Measurements from ENCODE around the gene UMPS.
"Not testable (repeated sequence)": the region's sequence is repeated elsewhere in the genome, so short reads cannot be mapped to it uniquely, and the experiment has no call there.

Gene UMPS

DNA sequence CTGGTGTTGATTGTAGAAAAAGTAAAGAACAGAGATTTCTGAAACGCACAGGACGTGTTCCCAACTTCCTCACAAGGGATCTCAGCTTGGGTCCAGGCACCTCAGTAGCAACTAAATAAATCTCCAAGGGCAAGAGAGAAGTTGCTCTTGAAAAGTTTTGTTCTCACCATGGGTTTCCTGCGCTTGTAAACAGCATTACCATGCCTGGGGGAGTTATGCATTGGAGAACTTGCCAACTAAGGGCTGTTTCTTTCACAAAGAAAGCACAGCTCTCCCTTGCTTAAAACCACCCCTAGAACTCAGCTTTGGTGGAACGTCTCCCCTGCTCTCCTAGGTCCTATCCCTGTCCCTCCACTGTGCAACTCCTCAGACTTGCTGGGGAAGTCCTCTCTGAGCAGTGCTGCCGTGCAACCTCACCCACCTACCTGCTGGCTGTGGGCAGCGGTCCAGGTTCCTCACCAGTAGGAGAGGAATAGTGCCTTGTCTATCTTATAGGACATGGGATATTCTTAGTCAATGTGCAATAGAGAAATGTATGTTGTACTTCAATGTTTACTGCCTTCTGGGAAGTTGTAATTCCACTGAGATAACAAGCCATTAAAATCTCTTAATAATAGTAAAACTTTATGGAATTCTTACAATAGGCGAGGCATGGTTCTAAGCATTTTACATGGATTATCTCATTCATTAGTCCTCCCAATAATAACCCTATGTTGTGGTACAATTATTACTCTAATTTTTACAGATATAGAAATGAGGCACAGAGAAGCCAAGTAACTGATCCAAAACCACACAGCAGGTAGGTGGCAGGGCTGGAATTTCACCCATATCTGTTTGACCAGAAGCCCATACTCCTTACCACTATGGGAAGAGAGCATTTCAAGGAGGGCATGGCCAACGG is 51.5 kb downstream of the UMPS start:
- DNase-seq = no peak

DNA sequence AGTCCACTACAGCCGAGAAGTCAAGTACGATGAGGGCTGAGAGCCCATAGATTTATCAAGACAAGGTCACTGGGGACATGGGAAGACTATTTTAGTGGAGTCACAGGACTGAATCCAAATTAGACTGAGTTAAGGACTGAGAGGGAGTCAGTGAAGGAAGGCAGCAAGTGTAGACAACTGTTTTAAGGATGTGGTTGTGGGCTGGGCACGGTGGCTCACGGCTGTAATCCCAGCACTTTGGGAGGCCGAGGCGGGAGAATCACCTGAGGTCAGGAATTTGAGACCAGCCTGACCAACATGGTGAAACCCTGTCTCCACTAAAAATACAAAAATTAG is 52.1 kb downstream of the UMPS start:
- not testable (repeated sequence) for DNase-seq

DNA sequence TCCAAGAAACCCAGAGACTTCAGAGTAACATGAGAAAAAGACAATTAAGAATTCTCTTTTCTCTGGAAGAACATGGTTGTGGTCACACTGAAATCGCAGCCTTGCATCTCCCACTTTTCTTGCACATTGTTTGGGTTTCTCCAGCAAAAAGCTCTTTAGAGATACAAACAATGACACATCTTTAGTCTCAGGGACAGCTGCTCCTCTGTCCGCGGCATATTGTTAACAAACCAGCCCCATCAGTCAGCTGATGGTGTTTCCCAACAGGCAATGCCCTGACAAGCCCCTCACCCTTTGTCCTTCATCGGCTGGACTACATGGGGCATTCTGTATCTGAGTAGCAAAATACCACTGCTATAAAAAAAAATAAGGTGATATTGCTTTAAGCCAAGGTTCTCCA is 53.4 kb downstream of the UMPS start:
- DNase-seq = no peak

DNA sequence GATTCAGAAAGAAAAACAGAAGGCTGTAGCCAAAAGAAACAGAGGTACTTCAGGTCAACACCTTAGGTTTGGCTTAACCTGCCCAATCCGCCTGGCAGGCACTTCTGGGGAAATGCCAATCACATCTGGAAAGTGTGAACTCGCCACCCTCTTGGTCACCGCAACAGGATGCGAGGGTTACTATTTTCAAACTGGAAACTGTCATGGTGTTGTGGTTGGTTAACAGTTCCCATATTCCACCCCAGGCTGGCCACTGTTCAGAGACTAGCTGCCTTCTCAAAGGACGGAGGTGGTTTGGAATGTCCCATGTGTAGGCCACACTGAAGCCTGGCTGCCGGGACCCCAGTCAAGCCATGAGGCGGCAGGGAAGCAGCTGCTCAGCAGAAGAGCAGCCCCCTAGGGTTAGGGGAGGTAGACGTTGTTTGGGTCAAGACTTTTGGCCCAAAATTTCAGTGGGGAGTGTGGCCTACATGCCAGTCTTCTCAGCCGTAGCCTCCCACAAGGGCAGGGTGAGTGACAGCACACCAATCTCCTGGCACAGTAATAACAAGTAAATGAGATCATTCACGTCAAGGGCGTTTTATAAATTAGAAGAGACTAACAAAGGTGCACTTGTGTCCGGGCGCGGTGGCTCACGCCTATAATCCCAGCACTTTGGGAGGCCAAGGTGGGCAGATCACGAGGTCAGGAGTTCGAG is 54.6 kb downstream of the UMPS start:
- DNase-seq = no peak

DNA sequence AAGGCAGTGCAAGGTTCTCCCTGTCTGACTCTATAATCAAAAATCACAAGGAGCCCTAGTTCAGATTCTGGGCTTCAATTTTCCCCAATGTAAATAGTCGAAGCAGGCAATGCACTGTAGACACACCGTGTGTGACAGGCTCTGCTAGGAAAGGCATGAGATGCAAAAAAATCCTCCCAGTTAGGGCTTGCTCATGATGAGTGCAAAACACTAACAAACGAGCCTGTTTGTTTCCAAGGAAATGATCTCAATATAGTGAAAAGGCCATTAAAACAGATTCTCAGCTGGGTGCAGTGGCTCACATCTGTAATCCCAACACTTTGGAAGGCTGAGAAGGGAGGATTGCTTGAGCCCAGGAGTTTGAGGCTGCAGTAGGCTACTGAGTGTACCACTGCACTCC is 55.7 kb downstream of the UMPS start:
- no peak for DNase-seq

DNA sequence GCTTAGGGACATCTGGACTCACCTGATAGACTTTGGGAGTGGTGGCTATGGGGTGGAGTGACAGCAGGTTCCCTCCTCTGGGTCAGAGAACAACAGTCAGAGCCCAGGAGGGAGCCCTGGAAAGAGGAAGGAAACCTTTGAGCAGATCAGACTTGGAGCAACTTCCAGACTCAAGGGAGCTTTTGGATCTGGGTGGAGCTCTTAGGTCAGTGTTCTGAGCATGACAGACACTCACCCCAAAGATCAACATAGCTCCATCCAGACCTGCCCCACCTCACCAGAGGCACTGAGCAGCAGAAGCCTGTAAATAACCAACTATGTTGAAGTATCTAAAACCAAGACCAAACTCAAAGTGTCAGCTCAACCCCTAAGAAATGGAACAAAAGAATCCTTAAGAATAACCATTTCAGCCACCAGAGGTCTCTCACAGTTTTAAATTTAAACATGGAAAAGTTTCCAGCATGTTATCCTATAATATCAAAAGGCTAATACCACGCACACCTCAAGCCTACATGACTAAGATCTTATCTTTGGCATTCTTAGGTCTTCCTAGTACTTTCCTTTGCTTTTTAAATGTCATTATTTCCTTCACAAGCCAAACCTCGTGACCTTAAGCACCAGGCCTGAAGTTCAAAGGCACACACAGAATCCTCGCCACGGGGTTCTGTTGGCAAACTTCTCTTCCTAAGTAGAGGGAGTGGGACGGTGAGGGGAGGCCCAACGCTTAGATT is 56.4 kb downstream of the UMPS start:
- DNase-seq = peak; percentile 6

DNA sequence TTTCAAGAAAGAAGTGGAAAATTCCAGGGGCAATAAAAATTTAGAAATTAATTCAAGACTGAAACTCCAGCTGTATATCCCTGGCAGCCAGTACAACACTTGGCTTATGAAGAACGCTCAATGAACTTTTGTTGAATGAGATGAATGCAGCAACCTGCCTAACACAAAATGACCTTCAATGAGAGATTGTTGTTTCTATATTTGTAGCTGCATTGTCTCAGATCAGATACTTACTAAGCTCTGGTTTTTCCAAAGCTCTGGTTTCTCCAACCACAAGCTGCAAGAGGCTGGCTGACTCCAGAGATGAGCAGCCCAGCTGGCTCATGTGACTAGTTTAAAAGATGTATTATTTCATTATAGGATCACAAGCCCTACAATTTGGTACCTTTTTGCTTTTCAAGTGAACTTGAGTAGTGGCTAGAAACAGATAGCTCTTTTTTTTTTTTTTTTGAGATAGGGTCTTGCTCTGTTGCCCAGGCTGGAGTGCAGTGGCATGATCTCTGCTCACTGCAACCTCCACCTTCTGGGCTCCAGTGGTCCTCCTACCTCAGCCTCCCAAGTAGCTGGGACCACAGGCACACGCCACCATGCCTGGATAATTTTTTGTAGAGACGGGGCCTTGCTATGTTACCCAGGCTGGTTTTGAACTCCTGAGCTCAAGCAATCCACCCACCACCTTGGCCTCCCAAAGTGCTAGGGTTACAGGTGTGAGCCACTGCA is 57.4 kb downstream of the UMPS start:
- no peak for DNase-seq

DNA sequence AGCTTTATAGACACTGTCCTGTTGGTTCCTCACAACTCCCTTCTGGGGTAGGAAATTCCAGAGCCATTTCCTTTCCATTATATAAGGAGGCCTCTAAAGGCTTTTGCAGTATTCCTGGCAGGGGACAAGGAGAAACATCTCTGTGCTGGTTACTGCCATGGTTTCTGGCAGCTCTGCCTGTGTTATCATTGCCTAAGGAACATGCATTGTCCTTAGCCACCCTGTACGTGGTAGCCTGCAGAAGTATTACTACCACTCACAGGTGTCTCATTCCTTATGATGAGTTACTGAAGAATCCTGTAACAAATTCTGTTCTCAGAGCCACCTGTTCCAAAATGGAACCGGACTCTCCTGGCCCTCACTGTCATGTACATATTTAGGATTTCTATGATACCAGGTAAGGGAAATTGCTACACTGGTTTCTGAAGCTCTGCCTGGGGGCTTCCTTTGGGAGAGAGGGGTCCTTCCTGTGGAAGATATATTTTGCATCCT is 58.0 kb downstream of the UMPS start:
- DNase-seq = no peak

DNA sequence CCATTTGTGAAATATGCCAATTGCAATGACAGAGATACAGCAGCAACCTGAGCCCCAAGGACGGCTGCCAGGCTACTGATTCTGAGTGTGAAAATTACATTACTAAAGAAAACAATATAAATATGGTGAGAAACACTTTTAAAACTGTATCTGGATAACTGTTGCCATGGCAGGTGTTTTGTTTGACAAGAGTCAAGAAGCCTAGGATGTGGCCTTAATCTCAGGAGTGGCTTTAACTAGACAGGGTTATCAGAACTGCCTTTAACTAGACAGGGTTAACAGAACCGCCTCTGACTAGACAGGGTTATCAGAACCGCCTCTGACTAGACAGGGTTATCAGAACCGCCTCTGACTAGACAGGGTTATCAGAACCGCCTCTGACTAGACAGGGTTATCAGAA is 58.9 kb downstream of the UMPS start:
- DNase-seq = not testable (repeated sequence)

DNA sequence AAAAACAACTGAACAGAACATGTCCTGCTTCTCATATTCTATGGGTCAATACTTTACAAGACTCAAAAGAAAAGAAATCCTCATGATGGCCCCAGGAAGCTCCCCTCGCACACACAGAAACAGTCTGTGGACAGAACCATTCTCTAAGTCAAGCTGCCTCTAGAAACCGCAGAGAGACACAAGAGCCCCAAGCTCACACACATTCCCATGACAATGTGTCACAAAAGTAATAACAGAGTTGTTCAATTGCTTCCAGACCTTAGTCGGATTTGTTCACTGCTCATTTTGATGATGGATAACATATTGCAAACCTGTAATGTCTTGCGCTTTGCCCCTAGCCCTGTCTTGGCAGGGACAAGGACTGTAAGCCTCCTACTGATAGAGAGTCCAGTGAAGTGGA is 60.9 kb downstream of the UMPS start:
- no peak for DNase-seq

DNA sequence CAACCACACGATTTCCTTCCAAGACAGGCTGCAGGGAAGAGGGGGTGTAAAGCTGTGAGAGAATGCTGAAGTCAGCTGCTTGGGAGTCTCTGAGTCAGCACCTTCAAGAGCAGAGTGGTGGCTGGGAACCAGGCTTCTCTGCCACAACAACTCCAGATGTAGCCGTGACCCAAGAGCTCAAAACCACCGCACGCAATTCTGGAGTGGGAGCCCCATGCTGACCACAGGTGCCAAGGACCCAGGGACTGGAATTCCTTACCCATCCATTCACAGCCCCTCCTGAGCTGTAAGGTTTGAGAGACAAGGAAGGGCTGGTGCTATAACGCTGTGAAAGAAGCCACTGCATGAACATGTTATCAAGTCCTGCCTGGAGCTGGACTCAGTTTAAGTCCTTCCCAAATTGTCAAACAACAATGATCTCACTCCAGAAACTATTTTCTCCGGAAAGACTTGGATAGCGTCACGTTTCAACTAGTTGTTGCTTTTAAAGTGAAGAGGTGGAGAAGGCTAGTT is 61.4 kb downstream of the UMPS start:
- no peak for DNase-seq

DNA sequence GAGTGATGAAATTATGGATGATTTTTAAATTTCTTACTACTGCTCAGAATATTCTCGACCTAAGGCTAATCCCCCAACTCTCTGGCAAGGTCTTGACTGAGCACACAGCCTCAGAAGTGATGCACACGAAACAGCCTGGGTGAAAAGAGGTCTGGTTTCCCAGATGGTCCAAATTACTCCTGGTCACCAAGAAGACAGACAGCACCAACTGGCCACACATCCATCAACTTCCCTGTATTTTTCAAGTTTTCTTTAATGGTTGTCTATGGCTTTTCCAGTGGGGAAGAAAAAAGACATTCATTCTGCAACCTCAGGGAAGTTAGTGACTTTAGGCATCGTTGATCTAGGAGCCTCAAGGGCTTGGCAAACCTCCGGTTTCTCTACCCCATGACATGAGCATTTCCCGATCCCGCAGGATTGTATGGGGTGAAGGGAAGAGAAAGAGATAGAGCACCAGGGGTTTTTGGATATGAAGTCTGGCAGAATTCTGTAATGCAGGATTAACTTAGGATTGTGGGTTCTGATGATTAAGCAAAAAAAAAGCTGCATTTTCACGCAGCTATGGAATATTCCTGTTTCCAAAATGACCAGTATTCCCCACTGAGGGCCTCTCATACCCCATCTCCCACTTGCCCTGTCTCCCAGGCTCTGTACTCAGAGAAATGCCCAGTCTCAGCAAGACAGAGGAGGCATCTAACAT is 62.2 kb downstream of the UMPS start:
- no peak for DNase-seq

DNA sequence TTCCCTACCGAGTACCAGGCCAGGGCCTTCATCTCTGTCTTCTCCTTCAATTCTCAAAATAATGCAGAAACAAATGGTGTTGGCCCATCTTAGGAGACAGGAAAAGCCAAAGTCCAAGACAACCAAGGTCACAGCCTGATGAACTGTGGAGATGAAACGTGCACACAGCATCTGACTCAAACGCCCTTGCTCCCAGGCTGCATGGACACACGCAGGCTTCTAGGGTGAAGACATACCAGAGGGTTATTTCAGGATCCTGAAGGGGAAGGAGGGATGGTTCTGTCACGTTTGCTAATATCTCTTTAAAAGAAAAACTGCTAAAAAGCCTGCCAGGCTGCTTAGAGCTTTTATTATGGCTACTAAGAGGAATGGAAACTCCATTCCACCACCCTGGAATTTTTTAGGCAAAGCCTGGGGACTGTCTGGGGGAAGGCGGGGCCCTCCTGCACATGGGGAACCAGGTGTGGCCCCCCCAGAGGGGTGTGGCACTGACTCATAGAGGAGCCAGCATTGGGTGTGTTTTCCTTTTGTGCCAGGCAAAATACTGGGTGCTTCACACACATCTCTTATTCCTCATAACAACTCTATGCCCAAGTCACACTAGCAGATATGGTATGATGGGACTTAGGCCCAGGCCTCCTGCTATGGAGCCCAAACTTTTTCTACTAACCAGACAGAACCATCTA is 62.9 kb downstream of the UMPS start:
- no peak for DNase-seq

DNA sequence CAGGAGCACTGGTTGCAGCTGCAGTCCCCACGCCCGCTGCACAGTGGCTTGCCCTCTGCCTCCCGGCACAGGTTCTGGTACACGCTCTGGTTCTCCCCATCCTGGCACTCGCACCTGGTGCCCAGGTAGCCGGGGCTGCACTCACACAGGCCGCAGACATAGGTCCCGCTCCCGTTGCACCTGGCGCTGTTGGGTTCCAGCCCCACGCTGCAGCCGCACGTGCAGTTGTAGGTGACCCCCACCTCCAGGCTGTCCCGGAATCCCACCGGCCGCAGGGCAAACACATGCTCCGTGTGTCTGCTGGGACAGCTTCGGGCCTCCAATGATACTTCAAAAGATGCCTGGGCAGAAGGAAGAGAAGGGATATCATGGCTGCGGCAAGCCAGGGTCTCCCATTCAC is 66.2 kb downstream of the UMPS start:
- DNase-seq = no peak

DNA sequence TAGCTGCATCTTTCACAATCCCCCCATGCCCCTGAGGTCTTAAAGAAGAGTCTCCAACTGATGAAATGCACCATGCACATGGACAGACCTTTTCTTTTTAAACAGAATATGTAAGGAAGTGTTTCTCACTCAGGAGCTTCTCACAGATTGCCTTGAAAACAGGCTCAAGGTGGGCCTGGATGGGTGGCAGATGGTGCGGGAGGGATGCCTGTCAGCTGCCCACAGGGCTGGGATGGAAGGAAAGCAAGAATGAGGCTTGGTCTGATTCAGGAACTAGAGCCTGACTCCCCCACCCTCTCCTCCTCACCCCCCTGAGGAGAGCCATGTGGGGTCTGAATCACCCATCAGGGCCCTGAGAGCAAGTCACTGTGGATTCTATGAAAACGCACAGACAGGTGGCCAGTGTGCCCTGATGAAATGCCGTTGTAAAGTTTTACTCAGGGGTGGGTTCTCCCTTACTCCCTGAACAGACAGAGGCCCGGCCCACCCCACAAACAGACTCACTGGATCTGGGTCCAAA is 67.2 kb downstream of the UMPS start:
- DNase-seq = no peak

Data from hematopoietic multipotent progenitor cell treated with erythropoietin and hydrocortisone succinate and interleukin-3 and kit ligand, for 8 days (in vitro differentiated cells).